GM18867 (cell line): Measurements from ENCODE around the gene NDUFS7.
"Not testable (repeated sequence)": the region's sequence is repeated elsewhere in the genome, so short reads cannot be mapped to it uniquely, and the experiment has no call there.

Experiments used
- ATAC-seq: cut with Tn5 transposase; IDR thresholded peaks from one replicate; pipeline ENCODE4 v1.9.1; 2021; ENCODE audit warnings: mild to moderate bottlenecking, moderate library complexity; ENCODE audit not compliant: unreplicated experiment

NDUFS7 gene

DNA sequence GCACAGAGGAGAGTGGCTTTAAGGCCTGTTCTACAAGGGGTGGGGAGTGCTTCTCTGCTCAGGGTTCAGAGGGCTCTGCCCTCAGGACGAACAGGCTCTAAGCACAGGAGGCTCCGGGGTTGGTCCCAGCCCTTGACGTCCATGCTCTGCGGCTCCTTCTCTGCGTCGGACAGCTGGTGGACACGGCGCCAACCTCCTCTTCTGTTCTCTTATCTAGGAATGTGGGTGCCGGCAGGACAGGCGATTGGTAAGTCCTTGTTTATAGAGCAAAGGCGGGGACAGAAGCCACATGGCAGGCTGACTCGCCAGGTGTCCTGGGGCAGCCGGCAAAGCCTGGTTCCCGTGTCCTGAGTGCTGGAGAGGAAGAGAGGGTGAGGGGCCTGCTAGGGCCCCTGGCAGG is 46.0 kb downstream of the NDUFS7 start:
- ATAC-seq: no peak

- ATAC-seq: no peak
These were observed 46.5 kb downstream of the NDUFS7 start for GRCh38 chr19:1430246-1430645.

DNA sequence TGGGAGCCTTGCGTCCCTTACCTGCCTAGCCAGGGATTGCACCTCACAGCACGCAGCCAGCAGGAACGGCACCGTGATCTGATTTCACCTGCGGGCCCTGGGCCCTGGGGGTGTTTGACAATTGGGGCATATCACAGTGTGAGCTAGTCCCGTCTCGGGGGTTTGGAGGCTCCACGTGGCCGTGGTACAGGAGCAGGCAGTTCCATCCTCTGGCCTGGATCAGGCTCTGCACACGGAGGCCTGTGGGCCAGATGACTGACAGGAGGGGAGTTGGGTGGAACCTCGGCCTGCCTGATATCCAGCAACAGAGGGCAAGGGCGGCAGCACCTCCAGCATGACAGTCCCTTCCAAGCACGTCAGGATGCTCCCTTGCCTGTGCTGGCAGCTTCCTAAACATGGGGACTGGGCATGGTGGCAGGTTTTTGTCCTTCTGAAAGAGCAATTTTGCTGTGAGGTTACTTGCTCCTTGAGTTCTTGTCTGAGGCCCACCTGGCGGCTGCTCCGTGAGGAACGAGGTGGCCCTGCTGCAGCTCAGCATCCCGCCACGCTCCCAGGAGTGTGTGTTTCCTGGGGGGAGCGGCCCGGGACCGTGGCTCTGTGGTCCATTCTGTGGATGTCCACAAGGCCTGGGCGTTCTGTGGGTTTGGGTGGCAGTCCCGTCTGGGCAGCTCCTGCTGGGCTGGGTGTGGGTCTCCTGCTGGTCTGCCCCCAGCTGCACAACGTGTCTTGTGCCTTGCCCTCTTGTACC is 48.2 kb downstream of the NDUFS7 start:
- ATAC-seq: no peak

DNA sequence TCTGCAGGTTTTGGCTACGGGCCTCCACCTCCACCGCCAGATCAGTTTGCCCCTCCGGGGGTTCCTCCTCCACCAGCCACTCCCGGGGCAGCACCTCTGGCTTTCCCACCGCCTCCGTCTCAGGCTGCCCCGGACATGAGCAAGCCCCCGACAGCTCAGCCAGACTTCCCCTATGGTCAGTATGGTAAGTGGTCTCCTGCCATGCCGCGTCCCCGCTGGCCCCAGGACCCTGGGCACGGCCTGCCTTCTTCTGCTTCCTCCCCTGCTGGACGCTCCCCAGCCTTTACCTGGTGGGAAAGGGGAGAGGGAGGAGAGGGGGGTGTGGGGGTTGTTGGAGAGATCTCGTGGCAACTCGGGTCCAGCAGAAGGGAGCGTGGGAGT is 48.8 kb downstream of the NDUFS7 start:
- ATAC-seq: no peak

DNA sequence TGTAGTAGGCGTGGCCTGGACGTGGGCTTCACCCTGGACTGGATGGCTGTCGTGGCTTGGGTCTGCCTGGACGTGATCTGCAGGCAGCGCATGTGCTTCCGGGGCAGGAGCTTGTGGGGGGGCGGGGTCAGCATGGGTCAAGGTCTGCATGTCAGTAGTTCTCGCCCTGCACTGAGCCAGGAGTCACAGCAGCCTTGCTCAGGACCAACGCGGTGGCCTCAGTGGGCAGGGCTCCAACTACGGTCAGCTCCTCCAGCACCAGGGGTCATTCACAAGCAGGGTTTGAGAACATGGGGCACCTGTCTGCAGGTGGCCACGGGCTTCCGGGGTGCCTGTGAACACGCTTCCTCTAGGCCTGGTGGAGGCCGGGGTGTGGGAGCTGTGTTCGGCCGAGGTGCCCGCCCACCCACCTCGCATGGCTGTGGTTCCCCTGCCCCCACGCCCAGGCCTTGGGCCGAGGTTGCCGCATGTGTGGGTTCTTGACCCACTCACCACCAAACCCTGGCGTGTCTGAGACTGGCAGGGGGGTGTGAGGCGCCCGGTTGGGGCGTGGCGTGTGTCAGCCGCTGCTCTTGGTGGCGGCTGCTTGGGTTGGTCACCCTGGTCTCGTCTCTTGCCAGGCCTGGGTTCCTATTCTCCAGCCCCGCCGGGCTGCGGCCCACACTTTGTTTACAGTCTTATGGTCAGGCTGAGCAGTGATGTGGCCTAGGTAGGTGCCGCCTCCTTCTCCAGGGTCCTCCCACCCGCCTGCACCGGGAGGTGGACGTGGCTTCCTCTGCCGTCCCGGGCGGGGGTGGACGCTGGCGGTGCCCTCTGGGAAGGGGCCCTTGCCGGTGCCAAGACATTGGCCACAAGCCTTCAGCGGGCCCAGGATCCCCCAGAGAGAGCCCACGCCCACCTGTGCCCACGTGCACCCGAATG is 49.7 kb downstream of the NDUFS7 start:
- no peak for ATAC-seq

- no peak for ATAC-seq
These were observed 50.3 kb downstream of the NDUFS7 start for GRCh38 chr19:1434040-1434366.

DNA sequence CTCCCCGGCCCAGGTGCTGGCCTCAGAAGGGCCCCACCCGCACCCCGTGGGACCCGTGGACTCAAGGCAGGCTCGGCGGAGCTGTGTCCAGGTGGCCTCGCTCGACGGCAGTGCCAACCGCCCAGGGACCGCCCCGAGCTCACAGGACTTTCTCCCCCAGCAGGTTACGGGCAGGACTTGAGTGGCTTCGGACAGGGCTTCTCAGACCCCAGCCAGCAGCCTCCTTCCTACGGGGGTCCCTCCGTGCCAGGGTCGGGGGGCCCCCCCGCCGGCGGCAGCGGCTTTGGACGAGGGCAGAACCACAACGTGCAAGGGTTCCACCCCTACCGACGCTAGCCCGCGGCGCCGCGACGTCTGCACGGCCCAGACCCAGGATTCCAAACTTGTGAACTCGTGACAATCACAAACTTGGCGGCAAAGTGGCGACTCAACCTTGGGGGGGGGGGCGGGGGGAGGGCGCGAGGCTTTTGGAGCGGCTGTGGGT is 50.9 kb downstream of the NDUFS7 start:
- ATAC-seq: no peak

GRCh38 chr19:1435378-1435989 is 51.8 kb downstream of the NDUFS7 start:
- ATAC-seq: no peak

DNA sequence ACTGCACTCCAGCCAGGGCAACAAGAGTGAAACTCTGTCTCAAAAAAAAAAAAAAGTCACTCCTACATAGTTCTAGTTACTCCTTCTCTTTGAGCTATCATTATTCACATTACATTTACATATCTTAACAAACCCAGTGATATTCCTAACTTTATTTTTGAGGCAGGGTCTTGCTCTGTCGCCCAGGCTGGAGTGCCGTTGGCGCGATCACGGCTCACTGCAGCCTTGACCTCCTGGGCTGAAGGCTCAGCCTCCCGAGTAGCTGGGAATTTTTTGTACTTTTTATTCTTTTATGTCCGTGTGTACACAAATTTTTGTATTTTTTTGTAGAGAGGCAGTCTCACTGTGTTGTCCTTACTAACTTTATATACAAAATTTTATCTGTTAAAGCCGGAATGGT is 53.9 kb downstream of the NDUFS7 start:
- no peak for ATAC-seq

DNA sequence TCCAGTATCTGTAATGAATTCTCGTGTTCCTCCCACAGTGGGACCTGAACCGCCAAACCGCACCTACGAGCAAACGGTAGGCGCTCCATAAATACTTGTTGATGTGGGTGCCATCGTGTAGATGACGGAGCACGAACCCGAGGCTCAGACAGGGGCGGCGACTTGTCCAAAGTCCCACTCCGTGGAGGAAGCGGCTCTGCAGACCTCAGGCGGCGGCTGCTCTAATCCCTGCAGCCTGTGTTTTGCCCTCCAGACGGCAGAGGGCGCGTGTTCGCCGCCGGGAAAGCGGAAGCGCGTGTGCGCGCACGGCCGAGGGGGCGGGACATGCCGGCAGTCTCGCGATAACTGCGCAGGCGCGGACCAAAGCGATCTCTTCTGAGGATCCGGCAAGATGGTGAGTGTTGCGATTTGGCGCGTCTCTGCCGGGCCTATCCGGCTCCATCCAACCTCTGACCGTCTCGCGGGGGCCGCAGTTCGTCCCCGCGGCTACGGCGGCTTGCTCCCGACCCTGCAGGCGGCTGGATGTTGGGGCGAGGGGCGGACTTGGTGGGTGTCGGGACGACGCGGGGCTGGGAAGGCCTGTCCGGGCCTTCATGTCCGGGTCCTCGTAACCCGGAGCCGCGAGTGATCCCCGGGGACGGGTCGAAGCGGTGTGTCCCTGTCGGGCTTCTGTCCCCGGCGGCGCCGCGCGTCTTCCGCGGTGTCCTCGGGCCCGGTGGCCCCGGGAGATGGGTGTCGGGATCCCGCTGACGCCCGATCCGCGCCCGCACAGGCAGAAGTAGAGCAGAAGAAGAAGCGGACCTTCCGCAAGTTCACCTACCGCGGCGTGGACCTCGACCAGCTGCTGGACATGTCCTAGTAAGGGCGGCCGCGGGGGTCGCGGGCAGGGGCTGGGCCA is 54.6 kb downstream of the NDUFS7 start, which contains the start of gene RPS15:
TSS of gene RPS15 (plus strand) at position 362 of the 898 bp plus-strand sequence. CDS start at position 392, 30 bp downstream.
- peak; percentile 80 for ATAC-seq

DNA sequence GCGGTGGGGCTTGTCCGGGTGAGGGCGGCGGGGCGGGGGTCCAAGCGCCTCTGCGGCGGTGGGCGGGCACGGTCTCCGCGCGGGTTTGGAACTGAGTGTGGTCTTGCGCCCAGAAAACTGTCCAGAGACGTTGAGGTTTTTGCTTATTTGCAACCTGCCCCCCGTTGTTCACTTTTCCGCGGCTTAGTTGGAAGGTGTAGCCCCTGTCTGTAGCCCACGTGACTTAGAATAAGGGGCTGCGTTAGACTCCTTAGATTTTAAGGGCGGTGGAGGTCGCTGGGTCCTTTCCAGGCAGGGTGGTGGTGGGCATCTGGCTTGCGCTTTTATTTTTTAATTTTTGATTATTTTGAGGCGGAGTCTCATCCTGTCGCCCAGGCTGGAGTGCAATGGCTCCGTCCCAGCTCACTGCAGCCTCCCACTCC is 55.2 kb downstream of the NDUFS7 start:
- ATAC-seq: peak; percentile 14

- ATAC-seq: not testable (repeated sequence)
These were observed 56.1 kb downstream of the NDUFS7 start for GRCh38 chr19:1439525-1440417.

GRCh38 chr19:1440418-1440801 is 56.7 kb downstream of the NDUFS7 start:
- ATAC-seq: no peak

GRCh38 chr19:1441022-1441426 is 57.3 kb downstream of the NDUFS7 start:
- no peak for ATAC-seq

DNA sequence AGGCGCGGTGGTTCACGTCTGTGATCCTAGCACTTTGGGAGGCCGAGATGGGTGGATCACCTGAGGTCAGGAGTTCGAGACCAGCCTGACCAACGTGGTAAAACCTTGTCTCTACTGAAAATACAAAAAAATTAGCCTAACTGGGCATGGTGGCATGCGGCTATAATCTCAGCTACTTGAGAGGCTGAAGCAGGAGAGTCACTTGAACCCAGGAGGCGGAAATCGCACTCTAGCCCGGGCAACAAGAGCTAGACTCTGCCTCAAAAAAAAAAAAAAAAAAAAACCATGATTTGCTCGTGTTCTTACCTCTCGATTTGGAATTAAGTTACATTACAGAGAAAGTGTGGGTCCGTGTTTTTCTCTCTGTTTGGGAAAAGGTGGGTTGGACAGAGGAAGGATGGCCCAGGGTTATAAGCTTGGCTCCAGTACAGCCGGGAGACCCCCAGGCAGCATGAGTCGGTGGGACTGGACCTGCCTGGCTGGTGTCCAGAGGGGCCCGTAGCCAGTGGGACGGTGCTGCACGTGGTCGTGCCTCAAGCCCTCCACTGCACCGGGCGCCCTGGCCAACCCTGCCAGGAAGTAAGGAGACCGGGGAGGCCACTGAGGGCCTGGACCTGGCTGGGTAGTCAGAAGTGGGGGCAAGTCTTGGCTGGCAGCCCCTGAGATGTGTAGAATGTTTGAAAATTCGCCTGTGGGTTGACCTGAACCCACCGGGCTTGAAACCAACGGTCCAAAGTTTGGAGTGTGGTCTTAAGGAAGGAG is 58.2 kb downstream of the NDUFS7 start:
- ATAC-seq: no peak
